Measurements from ENCODE around the gene C11orf21. TPM values are rescaled to one million over a fixed set of nuclear protein-coding genes. Genes with fewer than 3 reads are reported as not detected.

The C11orf21 gene
- total and polyA plus RNA-seq, 9 of the 15 experiments (the other 6 are each of a cell fraction or from before 2014, with no cell fraction given), result 0.10 to 2.6 (median 2.0) TPM

GRCh38 chr11:2298795-2299761 lies 2.6 kb downstream of the C11orf21 start (continued):
- TF ChIP-seq ETV6 (IDR thresholded peaks at IDR 0.05; ENCODE audit: borderline replicate concordance in 1 of 2, low read depth in 2 of 2, low read length in 1 of 2), result no peak
- no peak for TF ChIP-seq ETV6 (CRISPR knock-in tag; IDR thresholded peaks at IDR 0.05; ENCODE audit: borderline replicate concordance)
- no peak for TF ChIP-seq GTF2E2 (tag; IDR thresholded peaks at IDR 0.05)
- no peak for TF ChIP-seq IRF1 (CRISPR knock-in tag; IDR thresholded peaks at IDR 0.05; ENCODE audit: borderline replicate concordance)
- TF ChIP-seq AFF1 (IDR thresholded peaks at IDR 0.05; ENCODE audit: low read depth in 1 of 2, partially characterized antibody in 2 of 2), result no peak
- TF ChIP-seq NCOR1 (IDR thresholded peaks at IDR 0.05), result no peak
- no peak for TF ChIP-seq FOXA1 (IDR thresholded peaks at IDR 0.05; ENCODE audit: borderline replicate concordance)
- no peak for TF ChIP-seq ZNF121 (CRISPR knock-in tag; conservative IDR thresholded peaks at IDR 0.05)
- TF ChIP-seq ZNF830 (CRISPR knock-in tag; IDR thresholded peaks at IDR 0.05), result no peak
- TF ChIP-seq CTCF (IDR thresholded peaks at IDR 0.05 in 2 of 3, conservative IDR thresholded peaks at IDR 0.05 in 1 of 3; ENCODE audit: insufficient read depth in 2 of 3, low read depth in 1 of 3, low read length in 3 of 3), result peak; percentile 61 to 69 (median 68)
- no peak for TF ChIP-seq L3MBTL2 (IDR thresholded peaks at IDR 0.05)

All from K562 (cell line).